ENCODE measurements around the gene HMGCL. TPM values are rescaled to one million over a fixed set of nuclear protein-coding genes. Genes with fewer than 3 reads are reported as not detected.

The HMGCL gene
- polyA plus RNA-seq, 3 donors: 17.8 to 26.7 (median 22.1) TPM

DNA sequence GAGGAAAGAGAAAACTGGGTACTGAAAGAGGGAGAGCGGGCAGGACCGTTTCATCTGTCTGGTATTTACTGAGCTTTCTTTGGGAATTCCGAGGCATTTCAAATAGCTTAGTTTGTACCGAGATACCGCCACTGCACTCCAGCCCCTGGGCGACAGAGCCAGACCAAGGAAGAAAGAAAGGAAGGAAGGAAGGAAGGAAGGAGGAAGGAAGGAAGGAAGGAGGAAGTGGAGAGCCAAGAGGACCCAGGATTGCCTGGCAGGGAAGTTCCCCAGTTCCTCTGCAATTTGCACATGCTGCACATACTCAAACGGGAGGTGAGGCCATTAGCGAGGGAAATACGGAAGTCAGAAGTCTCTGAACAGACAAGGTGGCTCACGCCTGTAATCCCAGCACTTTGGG, 43.8 kb upstream of the HMGCL start:
- TF ChIP-seq, protein P1, sequence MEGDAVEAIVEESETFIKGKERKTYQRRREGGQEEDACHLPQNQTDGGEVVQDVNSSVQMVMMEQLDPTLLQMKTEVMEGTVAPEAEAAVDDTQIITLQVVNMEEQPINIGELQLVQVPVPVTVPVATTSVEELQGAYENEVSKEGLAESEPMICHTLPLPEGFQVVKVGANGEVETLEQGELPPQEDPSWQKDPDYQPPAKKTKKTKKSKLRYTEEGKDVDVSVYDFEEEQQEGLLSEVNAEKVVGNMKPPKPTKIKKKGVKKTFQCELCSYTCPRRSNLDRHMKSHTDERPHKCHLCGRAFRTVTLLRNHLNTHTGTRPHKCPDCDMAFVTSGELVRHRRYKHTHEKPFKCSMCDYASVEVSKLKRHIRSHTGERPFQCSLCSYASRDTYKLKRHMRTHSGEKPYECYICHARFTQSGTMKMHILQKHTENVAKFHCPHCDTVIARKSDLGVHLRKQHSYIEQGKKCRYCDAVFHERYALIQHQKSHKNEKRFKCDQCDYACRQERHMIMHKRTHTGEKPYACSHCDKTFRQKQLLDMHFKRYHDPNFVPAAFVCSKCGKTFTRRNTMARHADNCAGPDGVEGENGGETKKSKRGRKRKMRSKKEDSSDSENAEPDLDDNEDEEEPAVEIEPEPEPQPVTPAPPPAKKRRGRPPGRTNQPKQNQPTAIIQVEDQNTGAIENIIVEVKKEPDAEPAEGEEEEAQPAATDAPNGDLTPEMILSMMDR (IDR thresholded peaks at IDR 0.05): no peak
- Histone ChIP-seq H3K4me1 (ENCODE audit: control insufficient read depth in 1 of 2, insufficient read depth in 2 of 2, low read length in 2 of 2) (peaks cover 51 to 56% of the 10 kb centered on the region in 2 donors), H3K4me2 (replicated peaks; ENCODE audit: extremely low read depth, low read length, poor library complexity, severe bottlenecking) (peak overlapping the region; percentile 73), H3K4me3 (replicated peaks in 1 of 3; ENCODE audit: low read depth in 2 of 3, low read length in 3 of 3) (peak overlapping the region; percentile 54 to 82 (median 70)), H3K27ac (ENCODE audit: low read depth in 1 of 2, low read length in 2 of 2) (peak overlapping the region; percentile 69 to 84), H3K79me2 (ENCODE audit: insufficient read depth, low read length) (peaks cover 7% of the 10 kb centered on the region), H3K9ac (ENCODE audit: insufficient read depth, low read length, poor library complexity, severe bottlenecking) (no peak overlapping the region), H3K9me3 (replicated peaks in 1 of 2; ENCODE audit: control insufficient read depth in 1 of 2, insufficient read depth in 1 of 2, low read length in 2 of 2) (no peaks in the 10 kb centered on the region), H3K27me3 (ENCODE audit: control insufficient read depth in 2 of 2, insufficient read depth in 2 of 2, low read length in 2 of 2) (no peaks in the 10 kb centered on the region), H3K36me3 (replicated peaks in 1 of 2; ENCODE audit: control insufficient read depth in 1 of 2, insufficient read depth in 2 of 2, low read length in 2 of 2) (peaks cover 11 to 16% of the 10 kb centered on the region in 2 donors), H4K20me1 (ENCODE audit: insufficient read depth, low read length) (no peaks in the 10 kb centered on the region), H2AFZ (ENCODE audit: insufficient read depth, low read depth, low read length, poor library complexity, severe bottlenecking) (no peak overlapping the region)
- H3K4me3 Mint-ChIP-seq: peak overlapping the region; percentile 84 to 93
- peaks cover 56% of the 10 kb centered on the region for H3K4me1 Mint-ChIP-seq
- intact Hi-C loops (cut with micrococcal nuclease): loop anchor here (2.0 to 5.0 kb wide), 4 partner anchors 48 to 82 kb away; no protein-coding TSS in a partner anchor
- H3K36me3 Mint-ChIP-seq: peaks cover 11 to 14% of the 10 kb centered on the region in 2 donors
- DNase-seq: peak; percentile 62 to 92 (median 74)
- peaks cover 0 to 9% (median 2%) of the 10 kb centered on the region in 7 donors for H3K9me3 Mint-ChIP-seq
- H3K27ac Mint-ChIP-seq: peak overlapping the region; percentile 83 to 91 (median 88)
- peaks cover 0 to 13% (median 2%) of the 10 kb centered on the region in 3 donors for H3K27me3 Mint-ChIP-seq (ENCODE audit: low read depth in 3 of 3)
- 44% methylated on average over 7 of the region's 10 CpGs for WGBS (ENCODE audit: insufficient coverage)

DNA sequence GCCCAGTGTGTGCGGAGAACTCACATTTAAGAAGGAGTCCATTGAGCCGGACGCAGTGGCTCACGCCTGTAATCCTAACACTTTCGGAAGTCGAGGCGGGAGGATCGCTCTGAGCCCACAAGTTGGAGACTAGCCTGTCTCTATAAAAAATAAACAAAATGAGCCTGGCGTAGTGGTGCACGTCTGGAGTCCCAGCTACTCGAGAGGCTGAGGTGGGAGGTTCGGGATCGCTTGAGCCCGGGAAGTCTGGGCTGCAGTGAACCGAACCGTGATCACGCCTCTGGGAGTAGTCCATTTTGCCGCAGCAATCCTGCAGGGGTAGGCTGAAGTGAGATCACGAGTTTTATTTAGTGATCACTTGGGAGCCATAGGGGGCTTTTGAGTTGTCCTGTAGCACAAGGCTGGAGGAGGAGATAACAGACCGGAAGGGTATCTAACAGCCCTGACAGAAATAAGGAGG, 43.4 kb upstream of the HMGCL start:
- H3K27ac ChIP-seq (ENCODE audit: low read depth in 1 of 2, low read length in 2 of 2): peak overlapping the region; percentile 69 to 84
- H3K79me2 ChIP-seq (ENCODE audit: insufficient read depth, low read length): peaks cover 7% of the 10 kb centered on the region
- H4K20me1 ChIP-seq (ENCODE audit: insufficient read depth, low read length): no peaks in the 10 kb centered on the region
- H3K27me3 ChIP-seq (ENCODE audit: control insufficient read depth in 2 of 2, insufficient read depth in 2 of 2, low read length in 2 of 2): no peaks in the 10 kb centered on the region
- TF ChIP-seq, protein P1 (IDR thresholded peaks at IDR 0.05): peak; percentile 72
- H3K9ac ChIP-seq (ENCODE audit: insufficient read depth, low read length, poor library complexity, severe bottlenecking): peak overlapping the region; percentile 77
- H3K27ac Mint-ChIP-seq: peak overlapping the region; percentile 79 to 91 (median 84)
- H3K4me3 ChIP-seq (replicated peaks in 1 of 3; ENCODE audit: low read depth in 2 of 3, low read length in 3 of 3): peak overlapping the region; percentile 54 to 82 (median 70)
- peaks cover 51 to 56% of the 10 kb centered on the region in 2 donors for H3K4me1 ChIP-seq (ENCODE audit: control insufficient read depth in 1 of 2, insufficient read depth in 2 of 2, low read length in 2 of 2)
- intact Hi-C loops (cut with micrococcal nuclease): loop anchor here (2.0 to 5.0 kb wide), 4 partner anchors 48 to 81 kb away; no protein-coding TSS in a partner anchor
- H2AFZ ChIP-seq (ENCODE audit: insufficient read depth, low read depth, low read length, poor library complexity, severe bottlenecking): peak overlapping the region; percentile 88
- no peaks in the 10 kb centered on the region for H3K9me3 ChIP-seq (replicated peaks in 1 of 2; ENCODE audit: control insufficient read depth in 1 of 2, insufficient read depth in 1 of 2, low read length in 2 of 2)
- peaks cover 0 to 9% (median 2%) of the 10 kb centered on the region in 7 donors for H3K9me3 Mint-ChIP-seq
- WGBS (ENCODE audit: insufficient coverage): 35% methylated on average over 20 of the region's 20 CpGs
- H3K36me3 ChIP-seq (replicated peaks in 1 of 2; ENCODE audit: control insufficient read depth in 1 of 2, insufficient read depth in 2 of 2, low read length in 2 of 2): peaks cover 11 to 20% of the 10 kb centered on the region in 2 donors
- peaks cover 0 to 13% (median 2%) of the 10 kb centered on the region in 3 donors for H3K27me3 Mint-ChIP-seq (ENCODE audit: low read depth in 3 of 3)
- H3K4me3 Mint-ChIP-seq: peak overlapping the region; percentile 84 to 93
- peaks cover 14 to 19% of the 10 kb centered on the region in 2 donors for H3K36me3 Mint-ChIP-seq
- H3K4me2 ChIP-seq (replicated peaks; ENCODE audit: extremely low read depth, low read length, poor library complexity, severe bottlenecking): peak overlapping the region; percentile 73
- peaks cover 56% of the 10 kb centered on the region for H3K4me1 Mint-ChIP-seq
- no peak for DNase-seq
